Spleen (tissue), 11 donors: ENCODE results near the gene CMYA5. TPM values are rescaled to one million over a fixed set of nuclear protein-coding genes. Genes with fewer than 3 reads are reported as not detected.

Experiments used
- DNase-seq: peaks from one replicate; pipeline ENCODE4 v3.0.0-alpha.2; 2020
- H3K27ac ChIP-seq, 8 donors: fragments of 200-600 bp; sonication (generic) in 7 of 8; 1 replicate in 4 of 8; 2 replicates in 4 of 8; pipeline versions ENCODE4 v1.5.0 to v1.8.0; 2016 to 2021; ENCODE audit warnings: inconsistent platforms in 4 of 8, mild to moderate bottlenecking in 4 of 8, moderate library complexity in 1 of 8
- H3K27me3 ChIP-seq, 7 donors: fragments of 200-600 bp; sonication (generic) in 6 of 7; replicated peaks in 1 of 7; 1 replicate in 4 of 7; 2 replicates in 3 of 7; pipeline versions ENCODE4 v1.5.0 to v1.8.0; 2016 to 2021; ENCODE audit warnings: inconsistent platforms in 3 of 7, mild to moderate bottlenecking in 1 of 7
- H3K36me3 ChIP-seq, 6 donors: fragments of 200-600 bp; sonication (generic) in 5 of 6; 1 replicate in 4 of 6; 2 replicates in 2 of 6; pipeline versions ENCODE4 v1.5.0 to v1.8.0; 2016 to 2021; ENCODE audit warnings: inconsistent platforms in 2 of 6
- H3K4me1 ChIP-seq, 6 donors: fragments of 200-600 bp; sonication (generic) in 5 of 6; 1 replicate in 3 of 6; 2 replicates in 3 of 6; pipeline versions ENCODE4 v1.5.0 to v1.8.0; 2016 to 2021; ENCODE audit warnings: inconsistent platforms in 3 of 6
- H3K4me3 ChIP-seq, 8 donors: fragments of 200-600 bp; sonication (generic) in 7 of 8; 1 replicate in 4 of 8; 2 replicates in 4 of 8; pipeline versions ENCODE4 v1.5.0 to v1.8.0; 2016 to 2021; ENCODE audit warnings: inconsistent platforms in 4 of 8, mild to moderate bottlenecking in 4 of 8, moderate library complexity in 2 of 8
- H3K9me3 ChIP-seq, 8 donors: fragments of 200-600 bp; sonication (generic) in 7 of 8; 1 replicate in 4 of 8; 2 replicates in 4 of 8; pipeline versions ENCODE4 v1.5.0 to v1.8.0; 2016 to 2021; ENCODE audit warnings: inconsistent platforms in 4 of 8
- POLR2A ChIP-seq, 3 donors: fragments of 450-650 bp; IDR thresholded peaks; one replicate each; pipeline ENCODE4 v1.5.1; 2017; ENCODE audit warnings: antibody characterized with exemption in 3 of 3, mild to moderate bottlenecking in 1 of 3
- POLR2AphosphoS5 ChIP-seq, 3 donors: sonication (generic); formaldehyde crosslinking; IDR thresholded peaks; one replicate each; pipeline ENCODE4 v1.5.1; 2017; ENCODE audit warnings: antibody characterized with exemption in 3 of 3
- WGBS, 5 donors: extraction: QIAGEN DNeasy Blood & Tissue Kit in 3 of 5; methylation state at CpG; one replicate each; pipeline versions ENCODE4 v1.1.5 to v1.1.7; 2013 to 2018; 5-methylcytosine and 5-hydroxymethylcytosine counted together
- intact Hi-C: fragments of 100-400 bp; cut with DNase I; formaldehyde crosslinking; loops from one replicate; pipeline ENCODE4 v1.15.0; 2023; ENCODE audit warnings: low total_unique reads
- polyA plus RNA-seq, 3 donors: library from polyadenylated mRNA; stranded (reverse); fragments of 200-250 nt; gene quantifications; one replicate each; pipeline ENCODE4 v1.2.1, GENCODE V29; 2013
- total RNA-seq, 7 donors: library from RNA; depleted of rRNA in 3 of 7; stranded (reverse); fragments of >200 nt in 3 of 7; fragmentation: NEBNext Ultra II Directional in 4 of 7; extraction: Animal tissue kit (Norgen Biotek cat#: 25700) in 4 of 7; gene quantifications; one replicate each; pipeline versions ENCODE4 v1.1.0 to v1.2.1, GENCODE V29; 2016 to 2021
- TF ChIP-seq, protein P1 (sequence below), 11 experiments: fragments of 200-600 bp in 7 of 11; fragments of 450-650 bp in 4 of 11; sonication (generic) in 4 of 11; IDR thresholded peaks in 8 of 11; conservative IDR thresholded peaks in 3 of 11; 1 replicate in 7 of 11; 2 replicates in 4 of 11; pipeline versions ENCODE4 v1.4.0 to v1.8.0; 2016 to 2021; ENCODE audit warnings: antibody characterized with exemption in 11 of 11, inconsistent platforms in 4 of 11, mild to moderate bottlenecking in 1 of 11
- donor health status: healthy with polysubstance abuse.
- donor health status: DM: no; HTN: no; CAD: no; lungs with moderate emphysema.
- donor health status: DM: no; HTN: no; CAD: no.
- donor health status: Bipolar disorder and iron deficiency.
- donor health status: healthy.
- donor health status: DM: no; HTN: no; CAD: no.
- donor health status: DM: yes; HTN: yes; CAD: no.

The CMYA5 gene
- total and polyA plus RNA-seq, 10 donors, result 0.13 to 0.85 (median 0.28) TPM

GRCh38 chr5:79695526-79695925, 5.9 kb downstream of the CMYA5 start:
- 95 to 100% (median 96%) methylated on average over 1 of the region's 1 CpG for WGBS, 5 donors
- no peak for DNase-seq
- Histone ChIP-seq H3K4me3 (no peak overlapping the region), H3K4me1 (peaks cover 0 to 12% (median 0%) of the 10 kb centered on the region in 6 donors), H3K27ac (no peak overlapping the region), H3K36me3 (no peaks in the 10 kb centered on the region), H3K9me3 (no peaks in the 10 kb centered on the region), H3K27me3 (no peaks in the 10 kb centered on the region)
- TF ChIP-seq, protein P1, sequence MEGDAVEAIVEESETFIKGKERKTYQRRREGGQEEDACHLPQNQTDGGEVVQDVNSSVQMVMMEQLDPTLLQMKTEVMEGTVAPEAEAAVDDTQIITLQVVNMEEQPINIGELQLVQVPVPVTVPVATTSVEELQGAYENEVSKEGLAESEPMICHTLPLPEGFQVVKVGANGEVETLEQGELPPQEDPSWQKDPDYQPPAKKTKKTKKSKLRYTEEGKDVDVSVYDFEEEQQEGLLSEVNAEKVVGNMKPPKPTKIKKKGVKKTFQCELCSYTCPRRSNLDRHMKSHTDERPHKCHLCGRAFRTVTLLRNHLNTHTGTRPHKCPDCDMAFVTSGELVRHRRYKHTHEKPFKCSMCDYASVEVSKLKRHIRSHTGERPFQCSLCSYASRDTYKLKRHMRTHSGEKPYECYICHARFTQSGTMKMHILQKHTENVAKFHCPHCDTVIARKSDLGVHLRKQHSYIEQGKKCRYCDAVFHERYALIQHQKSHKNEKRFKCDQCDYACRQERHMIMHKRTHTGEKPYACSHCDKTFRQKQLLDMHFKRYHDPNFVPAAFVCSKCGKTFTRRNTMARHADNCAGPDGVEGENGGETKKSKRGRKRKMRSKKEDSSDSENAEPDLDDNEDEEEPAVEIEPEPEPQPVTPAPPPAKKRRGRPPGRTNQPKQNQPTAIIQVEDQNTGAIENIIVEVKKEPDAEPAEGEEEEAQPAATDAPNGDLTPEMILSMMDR (IDR thresholded peaks at IDR 0.05 in 8 of 11, conservative IDR thresholded peaks at IDR 0.05 in 3 of 11), result no peak
- TF ChIP-seq POLR2A (IDR thresholded peaks at IDR 0.05), result no peak
- TF ChIP-seq POLR2AphosphoS5 (IDR thresholded peaks at IDR 0.05), result no peak
- intact Hi-C loops, result no loop called here

- 56 to 82% (median 76%) methylated on average over 4 of the region's 4 CpGs for WGBS, 5 donors
- Histone ChIP-seq H3K27ac (peak overlapping the region in 2 of 8 donors; percentile 1 to 3), H3K9me3 (no peaks in the 10 kb centered on the region), H3K36me3 (no peaks in the 10 kb centered on the region), H3K27me3 (no peaks in the 10 kb centered on the region), H3K4me1 (peaks cover 0 to 12% (median 0%) of the 10 kb centered on the region in 6 donors), H3K4me3 (no peak overlapping the region)
- intact Hi-C loops, result no loop called here
- TF ChIP-seq, protein P1 (IDR thresholded peaks at IDR 0.05 in 8 of 11, conservative IDR thresholded peaks at IDR 0.05 in 3 of 11), result no peak
- TF ChIP-seq POLR2A (IDR thresholded peaks at IDR 0.05) (no peak), POLR2AphosphoS5 (IDR thresholded peaks at IDR 0.05) (no peak)
- no peak for DNase-seq
Measured at GRCh38 chr5:79697222-79698170, 7.9 kb downstream of the CMYA5 start.

DNA sequence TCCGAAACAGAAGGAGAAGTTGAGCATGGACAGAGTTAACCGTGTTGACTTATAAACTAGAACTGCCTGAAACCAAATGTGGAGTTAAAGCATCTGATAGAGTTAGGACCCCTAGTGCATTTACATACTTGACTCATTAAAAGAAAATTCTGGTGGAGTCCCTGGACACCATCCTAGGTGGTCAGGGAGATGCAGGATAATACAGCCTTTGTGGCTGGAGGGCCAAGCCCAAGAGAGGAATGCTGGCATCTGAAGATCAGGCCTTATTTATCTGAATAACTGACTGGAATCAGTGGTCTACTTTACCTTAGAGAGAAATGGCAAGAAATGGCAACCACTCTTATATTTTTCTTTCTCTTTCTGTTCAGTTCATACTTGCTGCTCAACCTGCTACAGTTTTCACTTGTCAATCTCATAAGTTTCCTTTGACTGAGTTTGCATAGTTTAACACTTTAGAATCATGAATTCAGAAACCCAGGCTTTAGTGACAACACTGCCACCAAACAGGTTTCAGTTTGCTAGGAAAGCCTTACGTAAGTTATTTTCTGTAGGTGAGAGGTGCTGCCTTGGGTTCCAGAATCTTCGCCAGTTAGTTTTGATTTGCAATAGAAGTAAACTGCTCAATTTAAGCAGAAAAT, 10.2 kb downstream of the CMYA5 start:
- no peak for TF ChIP-seq POLR2AphosphoS5 (IDR thresholded peaks at IDR 0.05)
- TF ChIP-seq POLR2A (IDR thresholded peaks at IDR 0.05), result no peak
- TF ChIP-seq, protein P1 (IDR thresholded peaks at IDR 0.05 in 8 of 11, conservative IDR thresholded peaks at IDR 0.05 in 3 of 11), result no peak
- H3K4me1 ChIP-seq, result peaks cover 0 to 12% (median 0%) of the 10 kb centered on the region in 6 donors
- H3K4me3 ChIP-seq, result no peak overlapping the region
- H3K27ac ChIP-seq, result no peak overlapping the region
- no peaks in the 10 kb centered on the region for H3K36me3 ChIP-seq
- no peaks in the 10 kb centered on the region for H3K9me3 ChIP-seq
- intact Hi-C loops, result loop anchor here (5.0 kb wide), 1 partner anchor 157 kb away; no protein-coding TSS in a partner anchor
- WGBS, 5 donors, result 73 to 88% (median 80%) methylated on average over 4 of the region's 4 CpGs
- H3K27me3 ChIP-seq, result no peaks in the 10 kb centered on the region
- no peak for DNase-seq
